Neural progenitor cell (in vitro differentiated cells): ENCODE results near the gene LRRC72. TPM values are rescaled to one million over a fixed set of nuclear protein-coding genes. Genes with fewer than 3 reads are reported as not detected.

Experiments
- DNase-seq: peaks from one replicate; pipeline ENCODE4 v3.0.0-alpha.2; 2016; ENCODE audit warnings: low spot score
- H2AFZ ChIP-seq: fragments of 200-600 bp; sonication (generic); replicated peaks from 2 replicates; pipeline ENCODE4 v1.6.1; 2016; ENCODE audit warnings: antibody characterized with exemption
- H3F3A ChIP-seq: fragments of 200-600 bp; sonication (generic); 2 replicates; pipeline ENCODE4 v1.6.1; 2016; ENCODE audit warnings: antibody characterized with exemption, low read depth
- H3K27ac ChIP-seq: fragments of 200-600 bp; sonication (generic); 2 replicates; pipeline ENCODE4 v1.5.1; 2016; ENCODE audit warnings: mild to moderate bottlenecking
- H3K27me3 ChIP-seq: fragments of 200-600 bp; sonication (generic); 2 replicates; pipeline ENCODE4 v1.6.1; 2016; ENCODE audit warnings: mild to moderate bottlenecking, moderate library complexity
- H3K36me3 ChIP-seq: fragments of 200-600 bp; sonication (generic); 2 replicates; pipeline ENCODE4 v1.5.1; 2016
- H3K4me1 ChIP-seq: fragments of 200-600 bp; sonication (generic); 2 replicates; pipeline ENCODE4 v1.6.1; 2016; ENCODE audit warnings: mixed run types
- H3K4me2 ChIP-seq: fragments of 200-600 bp; sonication (generic); 2 replicates; pipeline ENCODE4 v1.6.1; 2016
- H3K4me3 ChIP-seq: fragments of 200-600 bp; sonication (generic); 2 replicates; pipeline ENCODE4 v1.5.1; 2016
- H3K79me2 ChIP-seq: fragments of 200-600 bp; sonication (generic); 2 replicates; pipeline ENCODE4 v1.6.1; 2016; ENCODE audit warnings: low read depth
- H3K9ac ChIP-seq: fragments of 200-600 bp; sonication (generic); 2 replicates; pipeline ENCODE4 v1.6.1; 2016
- H3K9me3 ChIP-seq: fragments of 200-600 bp; sonication (generic); 2 replicates; pipeline ENCODE4 v1.5.1; 2016; ENCODE audit warnings: low read depth
- H4K20me1 ChIP-seq: fragments of 200-600 bp; sonication (generic); 2 replicates; pipeline ENCODE4 v1.6.1; 2016; ENCODE audit warnings: low read depth
- H3K27ac Mint-ChIP-seq: 3 replicates; pipeline ENCODE4 v1.8.0; 2021; ENCODE audit warnings: mixed read lengths
- H3K27me3 Mint-ChIP-seq: 2 replicates; pipeline ENCODE4 v1.8.0; 2022; ENCODE audit warnings: low read depth, mild to moderate bottlenecking, inconsistent platforms, moderate library complexity, mixed read lengths; ENCODE audit not compliant: insufficient read depth
- H3K36me3 Mint-ChIP-seq: 3 replicates; pipeline ENCODE4 v1.8.0; 2021; ENCODE audit warnings: mixed read lengths
- H3K4me1 Mint-ChIP-seq: 3 replicates; pipeline ENCODE4 v1.8.0; 2021; ENCODE audit warnings: mixed read lengths
- H3K4me3 Mint-ChIP-seq: 3 replicates; pipeline ENCODE4 v1.8.0; 2021; ENCODE audit warnings: mild to moderate bottlenecking, moderate library complexity, mixed read lengths
- H3K9me3 Mint-ChIP-seq: 3 replicates; pipeline ENCODE4 v1.8.0; 2020; ENCODE audit warnings: mixed read lengths
- CTCF ChIP-seq: fragments of 200-600 bp; sonication (generic); IDR thresholded peaks from 2 replicates; pipeline ENCODE4 v1.5.1; 2017; ENCODE audit warnings: antibody characterized with exemption, mild to moderate bottlenecking
- EZH2 ChIP-seq: fragments of 200-600 bp; sonication (generic); IDR thresholded peaks from 2 replicates; pipeline ENCODE4 v1.6.1; 2017; ENCODE audit warnings: antibody characterized with exemption, mild to moderate bottlenecking, moderate library complexity
- EZH2phosphoT487 ChIP-seq: fragments of 200-600 bp; sonication (generic); IDR thresholded peaks from 2 replicates; pipeline ENCODE4 v1.6.1; 2017; ENCODE audit warnings: antibody characterized with exemption
- total RNA-seq: library from RNA; depleted of rRNA; stranded (reverse); fragments of >200 nt; gene quantifications from 2 replicates; pipeline ENCODE4 v1.2.3, GENCODE V29; 2015; ENCODE audit warnings: low replicate concordance

The LRRC72 gene
- total RNA-seq, 1 donor from 2014 or later, result not detected

GRCh38 chr7:16548428-16548827 is 21.8 kb downstream of the LRRC72 start:
- Histone ChIP-seq H3K4me1 (no peaks in the 10 kb centered on the region), H3K9me3 (no peaks in the 10 kb centered on the region), H4K20me1 (no peaks in the 10 kb centered on the region), H3K9ac (no peak overlapping the region), H3K4me3 (no peak overlapping the region), H3K27ac (no peak overlapping the region), H2AFZ (no peak overlapping the region), H3K4me2 (no peak overlapping the region), H3K79me2 (no peaks in the 10 kb centered on the region), H3K27me3 (no peaks in the 10 kb centered on the region), H3K36me3 (no peaks in the 10 kb centered on the region), H3F3A (no peaks in the 10 kb centered on the region)
- Mint-ChIP-seq H3K36me3 (no peaks in the 10 kb centered on the region), H3K4me1 (no peaks in the 10 kb centered on the region), H3K27ac (no peak overlapping the region), H3K4me3 (no peak overlapping the region), H3K27me3 (peaks cover 3% of the 10 kb centered on the region), H3K9me3 (no peaks in the 10 kb centered on the region)
- DNase-seq, result no peak
- TF ChIP-seq CTCF, result no peak
- TF ChIP-seq EZH2, result no peak
- TF ChIP-seq EZH2phosphoT487, result no peak

- Mint-ChIP-seq H3K4me3 (no peak overlapping the region), H3K27ac (no peak overlapping the region), H3K9me3 (no peaks in the 10 kb centered on the region), H3K36me3 (no peaks in the 10 kb centered on the region), H3K27me3 (peaks cover 5% of the 10 kb centered on the region), H3K4me1 (no peaks in the 10 kb centered on the region)
- no peak overlapping the region for H2AFZ ChIP-seq
- no peaks in the 10 kb centered on the region for H3K79me2 ChIP-seq
- no peak overlapping the region for H3K4me2 ChIP-seq
- no peak for DNase-seq
- no peaks in the 10 kb centered on the region for H3K27me3 ChIP-seq
- TF ChIP-seq EZH2, result no peak
- no peak for TF ChIP-seq CTCF
- no peak for TF ChIP-seq EZH2phosphoT487
- no peak overlapping the region for H3K4me3 ChIP-seq
- H4K20me1 ChIP-seq, result no peaks in the 10 kb centered on the region
- H3K4me1 ChIP-seq, result no peaks in the 10 kb centered on the region
- no peak overlapping the region for H3K9ac ChIP-seq
- no peaks in the 10 kb centered on the region for H3F3A ChIP-seq
- no peaks in the 10 kb centered on the region for H3K9me3 ChIP-seq
- H3K27ac ChIP-seq, result no peak overlapping the region
- no peaks in the 10 kb centered on the region for H3K36me3 ChIP-seq
Observed at GRCh38 chr7:16550671-16551070, 24.0 kb downstream of the LRRC72 start.

- no peak overlapping the region for H2AFZ ChIP-seq
- no peak for TF ChIP-seq CTCF
- TF ChIP-seq EZH2, result no peak
- no peak for TF ChIP-seq EZH2phosphoT487
- no peak overlapping the region for H3K9ac ChIP-seq
- no peaks in the 10 kb centered on the region for H3K4me1 ChIP-seq
- Mint-ChIP-seq H3K4me3 (no peak overlapping the region), H3K4me1 (no peaks in the 10 kb centered on the region), H3K36me3 (no peaks in the 10 kb centered on the region), H3K27me3 (peaks cover 2% of the 10 kb centered on the region), H3K9me3 (no peaks in the 10 kb centered on the region), H3K27ac (no peak overlapping the region)
- no peaks in the 10 kb centered on the region for H4K20me1 ChIP-seq
- no peak for DNase-seq
- no peaks in the 10 kb centered on the region for H3K9me3 ChIP-seq
- no peaks in the 10 kb centered on the region for H3K27me3 ChIP-seq
- H3K4me2 ChIP-seq, result no peak overlapping the region
- H3K79me2 ChIP-seq, result no peaks in the 10 kb centered on the region
- no peaks in the 10 kb centered on the region for H3F3A ChIP-seq
- no peaks in the 10 kb centered on the region for H3K36me3 ChIP-seq
- no peak overlapping the region for H3K4me3 ChIP-seq
- H3K27ac ChIP-seq, result no peak overlapping the region
Observed at GRCh38 chr7:16554518-16555236, 28.1 kb downstream of the LRRC72 start.
